ENCODE measurements around the gene MCOLN1. TPM values are rescaled to one million over a fixed set of nuclear protein-coding genes. Genes with fewer than 3 reads are reported as not detected.

Gene MCOLN1
- total RNA-seq, 4 donors from 2014 or later: 7.4 to 18.4 (median 17.5) TPM

GRCh38 chr19:7522923-7523667, 671 bp downstream of the MCOLN1 start:
- peaks cover 3 to 30% (median 15%) of the 10 kb centered on the region in 3 donors for H3K4me1 ChIP-seq
- peak overlapping the region; percentile 7 to 83 (median 76) for H3K27ac ChIP-seq
- H3K27me3 ChIP-seq: no peaks in the 10 kb centered on the region
- 0% methylated on average over 1 to 3 of the region's 23 CpGs for WGBS, 2 donors (ENCODE audit: low coverage in 1 of 2)
- H3K36me3 ChIP-seq: peaks cover 0 to 66% of the 10 kb centered on the region in 2 donors
- H3K9me3 ChIP-seq: no peaks in the 10 kb centered on the region
- H3K4me3 ChIP-seq: peak overlapping the region; percentile 62 to 91
- TF ChIP-seq POLR2AphosphoS5 (IDR thresholded peaks at IDR 0.05) (no peak), CTCF (IDR thresholded peaks at IDR 0.05) (no peak), POLR2A (IDR thresholded peaks at IDR 0.05) (no peak), EP300 (IDR thresholded peaks at IDR 0.05) (no peak)
- ATAC-seq: peak; percentile 16

DNA sequence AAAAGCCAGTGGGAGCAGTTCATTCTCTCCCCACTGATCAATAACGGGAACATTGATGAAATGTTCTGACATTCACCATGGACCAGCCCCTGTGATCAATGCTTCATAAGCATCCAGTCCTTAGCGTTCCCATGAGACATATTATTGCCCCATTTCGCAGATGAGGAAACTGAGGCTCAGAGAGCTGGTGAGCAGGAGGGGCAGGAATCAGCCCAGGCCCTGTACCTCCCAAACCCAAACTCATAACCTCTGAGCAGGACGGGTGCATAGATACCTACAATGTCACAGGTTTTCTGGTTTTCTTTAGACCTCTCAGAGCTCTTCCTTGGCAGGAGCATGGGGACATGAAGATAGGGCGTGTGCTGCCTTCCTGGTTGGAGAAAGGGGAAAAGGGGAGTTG, 2.1 kb downstream of the MCOLN1 start:
- WGBS, 2 donors (ENCODE audit: low coverage in 1 of 2): 100% methylated on average over 1 to 2 of the region's 5 CpGs
- Histone ChIP-seq H3K27me3 (no peaks in the 10 kb centered on the region), H3K27ac (no peak overlapping the region), H3K4me3 (no peak overlapping the region), H3K9me3 (no peaks in the 10 kb centered on the region), H3K4me1 (peaks cover 3 to 28% (median 15%) of the 10 kb centered on the region in 3 donors), H3K36me3 (peaks cover 0 to 72% of the 10 kb centered on the region in 2 donors)
- TF ChIP-seq POLR2AphosphoS5 (IDR thresholded peaks at IDR 0.05): no peak
- TF ChIP-seq POLR2A (IDR thresholded peaks at IDR 0.05): no peak
- ATAC-seq: no peak

DNA sequence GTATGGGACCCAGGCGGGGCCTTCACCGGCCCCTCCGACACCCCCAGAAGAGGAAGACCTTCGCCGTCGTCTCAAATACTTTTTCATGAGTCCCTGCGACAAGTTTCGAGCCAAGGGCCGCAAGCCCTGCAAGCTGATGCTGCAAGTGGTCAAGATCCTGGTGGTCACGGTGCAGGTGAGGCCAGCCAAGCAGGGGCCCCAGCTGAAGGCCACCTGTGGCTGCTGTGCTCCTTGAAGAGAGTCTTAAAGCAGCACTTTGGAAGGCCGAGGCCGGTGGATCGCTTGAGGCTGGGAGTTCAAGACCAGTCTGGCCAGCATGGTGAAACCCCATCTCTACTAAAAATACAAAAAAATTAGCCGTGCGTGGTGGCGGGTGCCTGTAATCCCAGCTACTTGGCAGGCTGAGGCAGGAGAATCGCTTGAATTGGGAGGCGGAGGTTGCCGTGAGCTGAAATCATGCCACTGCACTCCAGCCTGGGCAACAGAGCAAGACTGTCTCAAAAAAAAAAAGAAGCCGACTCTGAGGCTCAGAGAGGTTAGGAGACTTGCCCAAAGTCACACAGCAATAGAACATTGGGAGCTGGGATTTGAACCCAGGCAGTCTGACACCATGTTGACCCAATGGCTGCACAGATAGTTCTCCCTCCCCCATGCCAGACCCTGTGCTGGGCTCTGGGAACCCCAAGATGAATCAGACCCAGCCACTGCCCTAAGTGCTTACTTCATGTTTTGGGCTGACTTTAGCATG, 2.7 kb downstream of the MCOLN1 start:
- H3K27ac ChIP-seq: no peak overlapping the region
- H3K36me3 ChIP-seq: peaks cover 0 to 72% of the 10 kb centered on the region in 2 donors
- no peaks in the 10 kb centered on the region for H3K27me3 ChIP-seq
- 94 to 100% methylated on average over 3 to 12 of the region's 20 CpGs for WGBS, 2 donors (ENCODE audit: low coverage in 1 of 2)
- H3K4me1 ChIP-seq: peaks cover 3 to 28% (median 15%) of the 10 kb centered on the region in 3 donors
- TF ChIP-seq EP300 (IDR thresholded peaks at IDR 0.05) (no peak), POLR2A (IDR thresholded peaks at IDR 0.05) (no peak), POLR2AphosphoS5 (IDR thresholded peaks at IDR 0.05) (no peak), CTCF (IDR thresholded peaks at IDR 0.05) (no peak)
- H3K4me3 ChIP-seq: no peak overlapping the region
- ATAC-seq: no peak
- H3K9me3 ChIP-seq: no peaks in the 10 kb centered on the region

GRCh38 chr19:7526059-7526929, 3.9 kb downstream of the MCOLN1 start:
- ATAC-seq: no peak
- no peak overlapping the region for H3K4me3 ChIP-seq
- H3K27ac ChIP-seq: no peak overlapping the region
- H3K4me1 ChIP-seq: peaks cover 3 to 27% (median 15%) of the 10 kb centered on the region in 3 donors
- H3K27me3 ChIP-seq: no peaks in the 10 kb centered on the region
- TF ChIP-seq POLR2A (IDR thresholded peaks at IDR 0.05) (no peak), EP300 (IDR thresholded peaks at IDR 0.05) (no peak), CTCF (IDR thresholded peaks at IDR 0.05) (no peak), POLR2AphosphoS5 (IDR thresholded peaks at IDR 0.05) (no peak)
- H3K36me3 ChIP-seq: peaks cover 0 to 75% of the 10 kb centered on the region in 2 donors
- 44 to 58% methylated on average over 5 of the region's 31 CpGs for WGBS, 2 donors (ENCODE audit: low coverage in 1 of 2)
- H3K9me3 ChIP-seq: no peaks in the 10 kb centered on the region

All from gastroesophageal sphincter (tissue), 4 donors.